Memory B cell (primary cell): ENCODE measurements around the gene FBXO2.
"Not testable (repeated sequence)": the region's sequence is repeated elsewhere in the genome, so short reads cannot be mapped to it uniquely, and the experiment has no call there.

Experiments used
- ATAC-seq: fragments of 150-1000 bp; cut with Tn5 transposase; 2 replicates; pipeline ENCODE4 v1.10.0; 2021; ENCODE audit warnings: low read depth, mild to moderate bottlenecking, moderate library complexity
- DNase-seq, 2 donors: peaks; one replicate each; pipeline ENCODE4 v3.0.0; 2022; ENCODE audit warnings: low spot score in 2 of 2
- H3K27ac Mint-ChIP-seq: one replicate; pipeline ENCODE4 v1.8.0; 2022; ENCODE audit warnings: mild to moderate bottlenecking, moderate library complexity, mixed read lengths
- H3K27me3 Mint-ChIP-seq: one replicate; pipeline ENCODE4 v1.8.0; 2022; ENCODE audit warnings: mixed read lengths
- H3K36me3 Mint-ChIP-seq: one replicate; pipeline ENCODE4 v1.8.0; 2022; ENCODE audit warnings: mild to moderate bottlenecking, mixed read lengths
- H3K4me1 Mint-ChIP-seq: one replicate; pipeline ENCODE4 v1.8.0; 2022; ENCODE audit warnings: mixed read lengths
- H3K4me3 Mint-ChIP-seq: one replicate; pipeline ENCODE4 v1.8.0; 2022; ENCODE audit warnings: mild to moderate bottlenecking, moderate library complexity, mixed read lengths
- H3K9me3 Mint-ChIP-seq: one replicate; pipeline ENCODE4 v1.8.0; 2022; ENCODE audit warnings: mixed read lengths

FBXO2 gene

GRCh38 chr1:11642418-11643017 lies 11.7 kb downstream of the FBXO2 start:
- not testable (repeated sequence) for H3K27me3 Mint-ChIP-seq, H3K36me3 Mint-ChIP-seq, H3K4me3 Mint-ChIP-seq, H3K27ac Mint-ChIP-seq, H3K4me1 Mint-ChIP-seq, H3K9me3 Mint-ChIP-seq
- peak; percentile 76 for ATAC-seq
- DNase-seq = peak; percentile 71 to 73

- ATAC-seq (no peak), DNase-seq (no peak)
- H3K4me3 Mint-ChIP-seq = no peak overlapping the region
- no peaks in the 10 kb centered on the region for H3K9me3 Mint-ChIP-seq
- H3K27me3 Mint-ChIP-seq = peaks cover 3% of the 10 kb centered on the region
- peaks cover 2% of the 10 kb centered on the region for H3K4me1 Mint-ChIP-seq
- no peak overlapping the region for H3K27ac Mint-ChIP-seq
- no peaks in the 10 kb centered on the region for H3K36me3 Mint-ChIP-seq
Observed at GRCh38 chr1:11641776-11642305, 12.4 kb downstream of the FBXO2 start.

GRCh38 chr1:11640944-11641343 lies 13.3 kb downstream of the FBXO2 start:
- Mint-ChIP-seq H3K27me3 (peaks cover 4% of the 10 kb centered on the region), H3K4me1 (peaks cover 2% of the 10 kb centered on the region), H3K36me3 (no peaks in the 10 kb centered on the region), H3K4me3 (no peak overlapping the region), H3K9me3 (no peaks in the 10 kb centered on the region), H3K27ac (no peak overlapping the region)
- DNase-seq (no peak), ATAC-seq (no peak)

GRCh38 chr1:11640101-11640500 lies 14.1 kb downstream of the FBXO2 start:
- no peak overlapping the region for H3K27ac Mint-ChIP-seq
- H3K27me3 Mint-ChIP-seq = peaks cover 6% of the 10 kb centered on the region
- ATAC-seq = no peak
- no peaks in the 10 kb centered on the region for H3K36me3 Mint-ChIP-seq
- DNase-seq = no peak
- no peaks in the 10 kb centered on the region for H3K4me1 Mint-ChIP-seq
- no peak overlapping the region for H3K4me3 Mint-ChIP-seq
- H3K9me3 Mint-ChIP-seq = no peaks in the 10 kb centered on the region

- H3K4me1 Mint-ChIP-seq = peaks cover 4% of the 10 kb centered on the region
- H3K36me3 Mint-ChIP-seq = no peaks in the 10 kb centered on the region
- no peak overlapping the region for H3K27ac Mint-ChIP-seq
- H3K4me3 Mint-ChIP-seq = no peak overlapping the region
- no peak for ATAC-seq
- peaks cover 6% of the 10 kb centered on the region for H3K27me3 Mint-ChIP-seq
- no peaks in the 10 kb centered on the region for H3K9me3 Mint-ChIP-seq
- no peak for DNase-seq
Observed at GRCh38 chr1:11639372-11639771, 14.9 kb downstream of the FBXO2 start.

- ATAC-seq = no peak
- no peak overlapping the region for H3K4me3 Mint-ChIP-seq
- no peak overlapping the region for H3K27ac Mint-ChIP-seq
- peaks cover 6% of the 10 kb centered on the region for H3K27me3 Mint-ChIP-seq
- no peak for DNase-seq
- H3K9me3 Mint-ChIP-seq = no peaks in the 10 kb centered on the region
- peaks cover 8% of the 10 kb centered on the region for H3K4me1 Mint-ChIP-seq
- H3K36me3 Mint-ChIP-seq = no peaks in the 10 kb centered on the region
Observed at GRCh38 chr1:11638121-11638520, 16.1 kb downstream of the FBXO2 start.

GRCh38 chr1:11634365-11635192 lies 19.6 kb downstream of the FBXO2 start:
- peaks cover 10% of the 10 kb centered on the region for H3K27me3 Mint-ChIP-seq
- peaks cover 4% of the 10 kb centered on the region for H3K9me3 Mint-ChIP-seq
- H3K27ac Mint-ChIP-seq = no peak overlapping the region
- peaks cover 4% of the 10 kb centered on the region for H3K36me3 Mint-ChIP-seq
- DNase-seq (no peak), ATAC-seq (peak; percentile 94)
- H3K4me3 Mint-ChIP-seq = no peak overlapping the region
- H3K4me1 Mint-ChIP-seq = peaks cover 15% of the 10 kb centered on the region

- peaks cover 4% of the 10 kb centered on the region for H3K9me3 Mint-ChIP-seq
- peaks cover 20% of the 10 kb centered on the region for H3K27me3 Mint-ChIP-seq
- no peak overlapping the region for H3K27ac Mint-ChIP-seq
- ATAC-seq (no peak), DNase-seq (no peak)
- H3K4me3 Mint-ChIP-seq = no peak overlapping the region
- H3K36me3 Mint-ChIP-seq = peaks cover 4% of the 10 kb centered on the region
- H3K4me1 Mint-ChIP-seq = peaks cover 11% of the 10 kb centered on the region
Observed at GRCh38 chr1:11629184-11630016, 24.8 kb downstream of the FBXO2 start.

- H3K27me3 Mint-ChIP-seq = peaks cover 20% of the 10 kb centered on the region
- H3K27ac Mint-ChIP-seq = no peak overlapping the region
- ATAC-seq (no peak), DNase-seq (no peak)
- no peak overlapping the region for H3K4me3 Mint-ChIP-seq
- H3K9me3 Mint-ChIP-seq = peaks cover 4% of the 10 kb centered on the region
- H3K36me3 Mint-ChIP-seq = peaks cover 4% of the 10 kb centered on the region
- H3K4me1 Mint-ChIP-seq = peaks cover 8% of the 10 kb centered on the region
Observed at GRCh38 chr1:11628767-11629166, 25.5 kb downstream of the FBXO2 start.

GRCh38 chr1:11626551-11626950 lies 27.7 kb downstream of the FBXO2 start:
- Mint-ChIP-seq H3K9me3 (peaks cover 2% of the 10 kb centered on the region), H3K36me3 (peaks cover 2% of the 10 kb centered on the region), H3K4me3 (no peak overlapping the region), H3K27ac (no peak overlapping the region), H3K27me3 (peaks cover 28% of the 10 kb centered on the region), H3K4me1 (peaks cover 3% of the 10 kb centered on the region)
- ATAC-seq = no peak
- no peak for DNase-seq

- Mint-ChIP-seq H3K9me3 (no peaks in the 10 kb centered on the region), H3K4me1 (no peaks in the 10 kb centered on the region), H3K4me3 (no peak overlapping the region), H3K27me3 (peaks cover 26% of the 10 kb centered on the region), H3K27ac (no peak overlapping the region), H3K36me3 (no peaks in the 10 kb centered on the region)
- ATAC-seq (no peak), DNase-seq (no peak)
Observed at GRCh38 chr1:11623702-11624101, 30.5 kb downstream of the FBXO2 start.

- H3K36me3 Mint-ChIP-seq = no peaks in the 10 kb centered on the region
- no peak overlapping the region for H3K27ac Mint-ChIP-seq
- H3K4me1 Mint-ChIP-seq = no peaks in the 10 kb centered on the region
- ATAC-seq (no peak), DNase-seq (no peak)
- H3K9me3 Mint-ChIP-seq = no peaks in the 10 kb centered on the region
- no peak overlapping the region for H3K4me3 Mint-ChIP-seq
- peaks cover 23% of the 10 kb centered on the region for H3K27me3 Mint-ChIP-seq
Observed at GRCh38 chr1:11622398-11622797, 31.8 kb downstream of the FBXO2 start.

GRCh38 chr1:11620924-11621323 lies 33.3 kb downstream of the FBXO2 start:
- H3K36me3 Mint-ChIP-seq = no peaks in the 10 kb centered on the region
- peaks cover 26% of the 10 kb centered on the region for H3K27me3 Mint-ChIP-seq
- no peak overlapping the region for H3K4me3 Mint-ChIP-seq
- no peak for DNase-seq
- H3K9me3 Mint-ChIP-seq = no peaks in the 10 kb centered on the region
- no peaks in the 10 kb centered on the region for H3K4me1 Mint-ChIP-seq
- no peak overlapping the region for H3K27ac Mint-ChIP-seq
- no peak for ATAC-seq

- DNase-seq (no peak), ATAC-seq (no peak)
- Mint-ChIP-seq H3K4me1 (no peaks in the 10 kb centered on the region), H3K27ac (no peak overlapping the region), H3K27me3 (peaks cover 20% of the 10 kb centered on the region), H3K9me3 (no peaks in the 10 kb centered on the region), H3K4me3 (no peak overlapping the region), H3K36me3 (no peaks in the 10 kb centered on the region)
Observed at GRCh38 chr1:11620405-11620804, 33.8 kb downstream of the FBXO2 start.
